Mesendoderm (in vitro differentiated cells): ENCODE data around the gene GRAMD1A.
"Not testable (repeated sequence)": the region's sequence is repeated elsewhere in the genome, so short reads cannot be mapped to it uniquely, and the experiment has no call there.

ENCODE experiments used
- DNase-seq: peaks from one replicate; pipeline ENCODE4 v3.0.0; 2013
- H2AK5ac ChIP-seq: 2 replicates; pipeline ENCODE4 v1.6.1; 2013; ENCODE audit warnings: low read length, inconsistent platforms
- H2BK120ac ChIP-seq: 2 replicates; pipeline ENCODE4 v1.6.1; 2013; ENCODE audit warnings: low read depth, mild to moderate bottlenecking, low read length, moderate library complexity, mixed read lengths
- H2BK15ac ChIP-seq: replicated peaks from 2 replicates; pipeline ENCODE4 v1.6.1; 2013; ENCODE audit warnings: low read depth, mild to moderate bottlenecking, moderate library complexity
- H2BK5ac ChIP-seq: 2 replicates; pipeline ENCODE4 v1.6.1; 2013; ENCODE audit warnings: low read length, inconsistent platforms
- H3K18ac ChIP-seq: 2 replicates; pipeline ENCODE4 v1.6.1; 2013; ENCODE audit warnings: mild to moderate bottlenecking, low read length, mixed read lengths
- H3K23ac ChIP-seq: one replicate; pipeline ENCODE4 v1.6.1; 2013; ENCODE audit warnings: low read length
- H3K27ac ChIP-seq: 2 replicates; pipeline ENCODE4 v1.5.1; 2013; ENCODE audit warnings: low read depth, mild to moderate bottlenecking, inconsistent platforms, low read length, moderate library complexity
- H3K27me3 ChIP-seq: 2 replicates; pipeline ENCODE4 v1.6.1; 2013; ENCODE audit warnings: low read length, control low read depth, mild to moderate bottlenecking, inconsistent platforms; ENCODE audit not compliant: insufficient read depth, poor library complexity
- H3K36me3 ChIP-seq: 2 replicates; pipeline ENCODE4 v1.6.1; 2013; ENCODE audit warnings: low read length, inconsistent platforms; ENCODE audit not compliant: control insufficient read depth, insufficient read depth
- H3K4ac ChIP-seq: one replicate; pipeline ENCODE4 v1.6.1; 2013; ENCODE audit warnings: low read depth, mild to moderate bottlenecking, low read length, moderate library complexity
- H3K4me1 ChIP-seq: 2 replicates; pipeline ENCODE4 v1.6.1; 2013; ENCODE audit warnings: low read depth, low read length, inconsistent platforms; ENCODE audit not compliant: control insufficient read depth
- H3K4me2 ChIP-seq: 2 replicates; pipeline ENCODE4 v1.6.1; 2013; ENCODE audit warnings: low read length
- H3K4me3 ChIP-seq: 2 replicates; pipeline ENCODE4 v1.5.1; 2013; ENCODE audit warnings: mild to moderate bottlenecking, low read length
- H3K56ac ChIP-seq: one replicate; pipeline ENCODE4 v1.6.1; 2013; ENCODE audit warnings: low read length
- H3K79me1 ChIP-seq: 2 replicates; pipeline ENCODE4 v1.6.1; 2013; ENCODE audit warnings: low read length, inconsistent platforms
- H3K79me2 ChIP-seq: 2 replicates; pipeline ENCODE4 v1.6.1; 2013; ENCODE audit warnings: mild to moderate bottlenecking, low read length; ENCODE audit not compliant: control insufficient read depth, insufficient read depth
- H3K9ac ChIP-seq: 2 replicates; pipeline ENCODE4 v1.6.1; 2013; ENCODE audit warnings: low read length, inconsistent platforms
- H4K5ac ChIP-seq: one replicate; pipeline ENCODE4 v1.6.1; 2013; ENCODE audit warnings: low read length
- H4K8ac ChIP-seq: one replicate; pipeline ENCODE4 v1.6.1; 2013; ENCODE audit warnings: low read depth, mild to moderate bottlenecking, control low read depth, low read length, moderate library complexity
- WGBS: extraction: QIAGEN DNeasy Blood & Tissue Kit; methylation state at CpG from one replicate; pipeline ENCODE4 v1.1.7; 2013; ENCODE audit warnings: low lambda C conversion rate, missing lambda C conversion rate; ENCODE audit not compliant: insufficient coverage; ENCODE audit errors: extremely low coverage; 5-methylcytosine and 5-hydroxymethylcytosine counted together

The GRAMD1A gene

DNA sequence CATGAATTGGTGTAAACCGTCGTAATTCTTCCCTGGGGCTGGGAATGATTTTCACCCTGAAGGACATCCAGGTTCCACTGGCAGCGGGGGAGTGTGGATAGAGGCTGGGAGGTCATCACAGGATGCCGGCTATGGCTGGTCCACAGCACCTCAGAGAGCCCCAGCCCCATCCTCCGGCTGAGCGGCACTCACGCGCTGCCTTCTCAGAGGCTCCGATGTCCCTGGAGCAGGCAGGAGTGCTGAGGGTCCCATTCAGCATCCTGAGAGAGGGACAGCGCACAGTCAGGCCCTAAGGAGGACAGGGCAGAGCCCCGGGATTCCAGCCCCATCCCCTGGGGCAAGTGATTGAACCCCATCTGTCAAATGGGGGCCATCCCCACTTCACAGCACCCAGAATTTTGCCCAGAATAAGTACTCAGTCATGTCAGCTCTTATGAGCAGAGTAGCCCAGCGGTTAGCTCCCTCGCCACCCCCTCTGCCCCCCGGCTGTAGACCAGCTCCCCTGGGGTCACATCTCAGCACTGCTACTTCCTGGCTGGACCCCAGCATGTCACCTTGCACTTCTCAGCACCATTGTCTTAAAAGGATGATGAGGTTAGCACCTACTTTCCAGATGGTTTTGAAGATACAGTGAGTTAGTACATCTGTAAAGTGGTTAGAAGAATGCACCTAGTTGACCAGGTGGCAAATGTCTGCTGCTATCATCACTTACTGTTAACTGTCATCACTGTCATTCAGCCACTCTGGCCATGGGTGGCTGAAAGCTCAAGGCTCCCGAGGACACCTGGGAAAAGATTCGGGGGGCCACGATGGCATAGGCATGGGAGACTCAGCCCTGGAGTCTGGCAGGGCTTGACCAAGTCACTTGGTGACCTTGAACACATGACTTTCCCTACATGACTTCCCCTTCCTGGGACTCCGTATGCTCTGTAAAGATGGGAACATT lies 11.9 kb downstream of the GRAMD1A start:
- no peak overlapping the region for H3K23ac ChIP-seq
- H4K5ac ChIP-seq: no peak overlapping the region
- H2BK5ac ChIP-seq: no peak overlapping the region
- H3K79me1 ChIP-seq: peaks cover 6% of the 10 kb centered on the region
- H2BK120ac ChIP-seq: no peak overlapping the region
- peaks cover 22% of the 10 kb centered on the region for H3K36me3 ChIP-seq
- no peak overlapping the region for H4K8ac ChIP-seq
- no peak overlapping the region for H3K9ac ChIP-seq
- H3K4me3 ChIP-seq: no peak overlapping the region
- H2AK5ac ChIP-seq: no peak overlapping the region
- H3K4ac ChIP-seq: no peak overlapping the region
- H3K27me3 ChIP-seq: no peaks in the 10 kb centered on the region
- no peaks in the 10 kb centered on the region for H3K4me1 ChIP-seq
- H3K18ac ChIP-seq: no peak overlapping the region
- DNase-seq: no peak
- H3K56ac ChIP-seq: no peak overlapping the region
- no CpG with 5 or more reads among the region's 18 CpGs for WGBS
- no peak overlapping the region for H3K27ac ChIP-seq
- no peak overlapping the region for H2BK15ac ChIP-seq
- peaks cover under 1% of the 10 kb centered on the region for H3K79me2 ChIP-seq
- H3K4me2 ChIP-seq: no peak overlapping the region

GRCh38 chr19:35013041-35013819 lies 13.1 kb downstream of the GRAMD1A start:
- peaks cover 26% of the 10 kb centered on the region for H3K36me3 ChIP-seq
- no CpG with 5 or more reads among the region's 32 CpGs for WGBS

DNA sequence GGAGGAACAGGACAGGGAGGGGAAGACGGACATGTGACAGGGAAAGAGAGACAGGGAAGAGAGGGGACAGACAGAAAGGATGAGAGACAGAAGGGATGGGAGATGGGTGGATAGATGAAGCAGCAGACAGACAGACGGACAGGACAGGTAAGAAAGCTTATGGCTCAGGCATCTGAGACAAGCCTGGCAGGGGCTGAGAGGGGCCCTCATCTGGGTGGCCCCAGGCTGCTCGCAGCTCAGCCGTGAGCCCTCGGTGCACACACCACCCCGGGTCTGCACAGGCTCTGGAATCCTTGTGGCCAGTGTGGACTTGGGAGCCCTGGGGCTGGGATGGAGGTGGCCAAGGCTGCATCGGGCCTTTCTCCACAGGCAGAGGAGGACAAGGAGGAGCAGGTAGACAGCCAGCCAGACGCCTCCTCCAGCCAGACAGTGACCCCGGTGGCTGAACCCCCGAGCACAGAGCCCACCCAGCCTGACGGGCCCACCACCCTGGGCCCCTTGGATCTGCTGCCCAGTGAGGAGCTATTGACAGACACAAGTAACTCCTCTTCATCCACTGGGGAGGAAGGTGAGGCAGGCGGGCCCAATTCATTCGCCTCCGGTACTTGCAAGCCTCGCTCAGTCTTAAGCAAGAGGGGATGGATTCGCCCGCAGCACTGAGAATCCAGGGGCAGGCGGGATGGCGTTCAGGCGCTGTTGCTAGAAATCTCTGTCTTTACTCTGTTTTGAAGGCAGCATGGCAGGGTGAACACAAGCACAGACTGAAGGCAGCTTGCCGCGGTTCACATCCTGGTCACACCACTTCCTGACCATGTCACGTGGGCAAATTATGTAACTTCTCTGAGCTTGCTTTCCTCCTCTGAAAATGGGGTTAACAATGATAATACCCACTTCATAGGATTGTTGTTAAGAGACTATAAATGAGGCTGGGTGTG lies 14.0 kb downstream of the GRAMD1A start:
- WGBS: no CpG with 5 or more reads among the region's 23 CpGs
- H3K4me1 ChIP-seq: no peaks in the 10 kb centered on the region
- peaks cover 29% of the 10 kb centered on the region for H3K36me3 ChIP-seq
- no peak overlapping the region for H2BK5ac ChIP-seq
- no peaks in the 10 kb centered on the region for H3K27me3 ChIP-seq
- H3K79me2 ChIP-seq: no peaks in the 10 kb centered on the region
- no peak overlapping the region for H3K4me2 ChIP-seq
- H3K4ac ChIP-seq: no peak overlapping the region
- H2AK5ac ChIP-seq: no peak overlapping the region
- H2BK15ac ChIP-seq: no peak overlapping the region
- no peak overlapping the region for H3K27ac ChIP-seq
- no peak overlapping the region for H4K5ac ChIP-seq
- H4K8ac ChIP-seq: no peak overlapping the region
- no peak overlapping the region for H3K56ac ChIP-seq
- H3K18ac ChIP-seq: no peak overlapping the region
- H3K79me1 ChIP-seq: peaks cover 6% of the 10 kb centered on the region
- no peak overlapping the region for H3K4me3 ChIP-seq
- no peak overlapping the region for H2BK120ac ChIP-seq
- no peak overlapping the region for H3K9ac ChIP-seq
- DNase-seq: no peak
- H3K23ac ChIP-seq: no peak overlapping the region

More at GRCh38 chr19:35013041-35013819, 13.1 kb downstream of the GRAMD1A start:
- Histone ChIP-seq H3K23ac (no peak overlapping the region), H3K27ac (no peak overlapping the region), H4K5ac (no peak overlapping the region), H2BK120ac (no peak overlapping the region), H3K4me3 (no peak overlapping the region), H2BK15ac (no peak overlapping the region), H4K8ac (no peak overlapping the region), H3K79me2 (no peaks in the 10 kb centered on the region), H3K9ac (no peak overlapping the region), H3K4me1 (no peaks in the 10 kb centered on the region), H3K4ac (no peak overlapping the region), H3K18ac (no peak overlapping the region), H3K56ac (peak overlapping the region; percentile 10), H3K27me3 (no peaks in the 10 kb centered on the region), H2AK5ac (no peak overlapping the region), H3K79me1 (peaks cover 6% of the 10 kb centered on the region), H2BK5ac (no peak overlapping the region), H3K4me2 (no peak overlapping the region)
- peak; percentile 81 for DNase-seq

- H2AK5ac ChIP-seq, H3K56ac ChIP-seq, H2BK5ac ChIP-seq, DNase-seq, H3K4ac ChIP-seq, H3K27me3 ChIP-seq, H3K4me2 ChIP-seq, H3K23ac ChIP-seq, H2BK120ac ChIP-seq, H3K79me2 ChIP-seq, H3K79me1 ChIP-seq, H3K18ac ChIP-seq, H3K4me1 ChIP-seq, H4K8ac ChIP-seq, H3K27ac ChIP-seq, H4K5ac ChIP-seq, H3K9ac ChIP-seq, H2BK15ac ChIP-seq, H3K4me3 ChIP-seq: not testable (repeated sequence)
- WGBS: no CpG with 5 or more reads among the region's 4 CpGs
- peaks cover 30% of the 10 kb centered on the region for H3K36me3 ChIP-seq
Measured at GRCh38 chr19:35014774-35015173, 14.7 kb downstream of the GRAMD1A start.

DNA sequence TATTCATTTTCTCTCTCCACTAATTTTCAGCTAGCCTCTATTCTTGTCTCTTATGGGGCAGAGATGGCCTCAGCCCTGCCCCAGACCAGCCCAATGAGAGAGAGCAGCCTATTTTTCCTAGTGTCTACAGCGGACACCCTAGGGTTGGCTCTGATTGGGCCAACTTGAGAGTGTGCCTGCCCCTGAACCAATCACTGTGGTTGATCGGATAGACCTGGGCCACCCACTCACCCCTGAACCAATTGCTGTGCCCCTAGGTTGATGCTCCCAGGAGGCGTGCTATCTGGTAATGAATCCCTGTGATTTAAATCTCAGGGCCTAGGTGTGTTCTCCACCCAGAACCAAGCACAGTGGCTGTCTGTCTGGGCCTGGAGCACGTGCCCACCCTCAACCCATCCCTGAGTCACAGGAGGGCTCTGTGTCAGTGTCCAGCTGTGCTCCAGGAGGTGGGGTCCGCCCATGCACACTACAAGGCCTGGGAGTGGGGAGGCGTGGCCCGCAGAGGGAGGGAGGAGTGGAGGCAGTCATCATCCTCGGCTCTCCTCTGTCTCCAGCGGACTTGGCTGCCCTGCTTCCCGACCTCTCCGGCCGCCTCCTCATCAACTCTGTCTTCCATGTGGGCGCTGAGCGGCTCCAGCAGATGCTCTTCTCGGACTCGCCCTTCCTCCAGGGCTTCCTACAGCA lies 15.3 kb downstream of the GRAMD1A start:
- no peak for DNase-seq
- Histone ChIP-seq H3K79me1 (peaks cover 6% of the 10 kb centered on the region), H3K36me3 (peaks cover 31% of the 10 kb centered on the region), H3K27ac (no peak overlapping the region), H3K18ac (no peak overlapping the region), H4K8ac (no peak overlapping the region), H3K4me3 (no peak overlapping the region), H2BK15ac (no peak overlapping the region), H2BK120ac (no peak overlapping the region), H3K79me2 (no peaks in the 10 kb centered on the region), H3K4me1 (no peaks in the 10 kb centered on the region), H3K4ac (no peak overlapping the region), H2AK5ac (no peak overlapping the region), H3K56ac (no peak overlapping the region), H4K5ac (no peak overlapping the region), H3K9ac (no peak overlapping the region), H3K23ac (no peak overlapping the region), H2BK5ac (no peak overlapping the region), H3K27me3 (no peaks in the 10 kb centered on the region), H3K4me2 (no peak overlapping the region)
- WGBS: no CpG with 5 or more reads among the region's 16 CpGs
